OCI-LY1 (cell line): ENCODE measurements around the gene CLRN1.

ENCODE experiments used
- EZH2 ChIP-seq: fragments of 200-600 bp; sonication (generic), shearing (Covaris generic); IDR thresholded peaks from 2 replicates; pipeline ENCODE4 v1.8.0; 2017; ENCODE audit warnings: borderline replicate concordance, mixed run types, mild to moderate bottlenecking, antibody characterized with exemption, low read length, moderate library complexity, mixed read lengths
- TF ChIP-seq, protein P1 (sequence below): fragments of 200-600 bp; sonication (generic), shearing (Covaris generic); IDR thresholded peaks from 2 replicates; pipeline ENCODE4 v1.5.1; 2017; ENCODE audit warnings: mild to moderate bottlenecking, antibody characterized with exemption, low read length, moderate library complexity, mixed read lengths

DNA sequence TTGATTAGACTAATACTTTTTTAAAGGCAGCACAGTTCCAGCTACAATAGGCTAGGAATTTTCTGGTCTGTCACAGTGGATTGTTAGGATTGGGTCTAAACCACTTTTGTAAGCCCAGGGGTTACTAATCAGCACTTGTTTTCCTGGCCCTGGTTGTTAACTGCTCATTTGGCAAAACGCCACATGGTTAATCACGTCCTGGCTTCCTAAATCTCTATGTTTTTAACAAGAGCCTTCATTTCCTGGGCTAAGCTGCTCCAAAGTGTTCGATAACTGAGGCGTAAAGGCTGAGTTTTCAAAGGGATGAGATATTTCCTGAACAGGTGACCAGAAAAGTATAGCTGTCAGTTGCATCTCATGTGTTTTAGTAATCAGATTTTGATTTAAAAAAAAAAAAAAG is 38.9 kb upstream of the CLRN1 start:
- TF ChIP-seq, protein P1, sequence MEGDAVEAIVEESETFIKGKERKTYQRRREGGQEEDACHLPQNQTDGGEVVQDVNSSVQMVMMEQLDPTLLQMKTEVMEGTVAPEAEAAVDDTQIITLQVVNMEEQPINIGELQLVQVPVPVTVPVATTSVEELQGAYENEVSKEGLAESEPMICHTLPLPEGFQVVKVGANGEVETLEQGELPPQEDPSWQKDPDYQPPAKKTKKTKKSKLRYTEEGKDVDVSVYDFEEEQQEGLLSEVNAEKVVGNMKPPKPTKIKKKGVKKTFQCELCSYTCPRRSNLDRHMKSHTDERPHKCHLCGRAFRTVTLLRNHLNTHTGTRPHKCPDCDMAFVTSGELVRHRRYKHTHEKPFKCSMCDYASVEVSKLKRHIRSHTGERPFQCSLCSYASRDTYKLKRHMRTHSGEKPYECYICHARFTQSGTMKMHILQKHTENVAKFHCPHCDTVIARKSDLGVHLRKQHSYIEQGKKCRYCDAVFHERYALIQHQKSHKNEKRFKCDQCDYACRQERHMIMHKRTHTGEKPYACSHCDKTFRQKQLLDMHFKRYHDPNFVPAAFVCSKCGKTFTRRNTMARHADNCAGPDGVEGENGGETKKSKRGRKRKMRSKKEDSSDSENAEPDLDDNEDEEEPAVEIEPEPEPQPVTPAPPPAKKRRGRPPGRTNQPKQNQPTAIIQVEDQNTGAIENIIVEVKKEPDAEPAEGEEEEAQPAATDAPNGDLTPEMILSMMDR, result no peak
- no peak for TF ChIP-seq EZH2
